Neuronal stem cell (in vitro differentiated cells): ENCODE data around the gene FBLN7.

Experiments used
- DNase-seq: peaks from one replicate; pipeline ENCODE4 v3.0.0-alpha.2; 2013; ENCODE audit warnings: low spot score
- H2AFZ ChIP-seq: one replicate; pipeline ENCODE4 v1.6.1; 2013; ENCODE audit warnings: mild to moderate bottlenecking, low read length, inconsistent platforms
- H2AK5ac ChIP-seq: 2 replicates; pipeline ENCODE4 v1.6.1; 2013; ENCODE audit warnings: low read depth, mild to moderate bottlenecking, inconsistent platforms, low read length, moderate library complexity, mixed read lengths
- H2BK120ac ChIP-seq: 2 replicates; pipeline ENCODE4 v1.6.1; 2013; ENCODE audit warnings: low read depth, mild to moderate bottlenecking, inconsistent platforms, low read length, moderate library complexity, mixed read lengths
- H2BK12ac ChIP-seq: one replicate; pipeline ENCODE4 v1.6.1; 2013; ENCODE audit warnings: low read length, inconsistent platforms
- H2BK15ac ChIP-seq: 2 replicates; pipeline ENCODE4 v1.6.1; 2013; ENCODE audit warnings: mild to moderate bottlenecking, low read length, inconsistent platforms, mixed read lengths
- H2BK5ac ChIP-seq: one replicate; pipeline ENCODE4 v1.6.1; 2013; ENCODE audit warnings: inconsistent platforms, mild to moderate bottlenecking, low read length, moderate library complexity
- H3K14ac ChIP-seq: one replicate; pipeline ENCODE4 v1.6.1; 2013; ENCODE audit warnings: low read length, inconsistent platforms
- H3K18ac ChIP-seq: 2 replicates; pipeline ENCODE4 v1.6.1; 2013; ENCODE audit warnings: low read length, inconsistent platforms
- H3K23ac ChIP-seq: 2 replicates; pipeline ENCODE4 v1.6.1; 2013; ENCODE audit warnings: low read depth, mild to moderate bottlenecking, mixed read lengths, low read length, inconsistent platforms; ENCODE audit not compliant: poor library complexity
- H3K27ac ChIP-seq: replicated peaks from 3 replicates; pipeline ENCODE4 v1.5.1; 2013; ENCODE audit warnings: low read length, inconsistent platforms
- H3K27me3 ChIP-seq, 3 experiments: 2 replicates each; pipeline ENCODE4 v1.6.1; 2013; ENCODE audit warnings: low read length in 3 of 3, mild to moderate bottlenecking in 2 of 3, inconsistent platforms in 1 of 3, low read depth in 1 of 3, mixed read lengths in 1 of 3, moderate library complexity in 1 of 3; ENCODE audit not compliant: control insufficient read depth in 3 of 3, insufficient read depth in 3 of 3
- H3K36me3 ChIP-seq, 2 donors: replicated peaks in 1 of 2; 2 replicates each; pipeline ENCODE4 v1.6.1; 2013; ENCODE audit warnings: low read length in 2 of 2; ENCODE audit not compliant: control insufficient read depth in 2 of 2, insufficient read depth in 2 of 2
- H3K4ac ChIP-seq: 2 replicates; pipeline ENCODE4 v1.6.1; 2013; ENCODE audit warnings: inconsistent platforms, mild to moderate bottlenecking, low read length, moderate library complexity
- H3K4me1 ChIP-seq, 2 donors: 1 replicate in 1 of 2; 2 replicates in 1 of 2; pipeline ENCODE4 v1.6.1; 2013; ENCODE audit warnings: low read length in 2 of 2, low read depth in 1 of 2; ENCODE audit not compliant: control insufficient read depth in 2 of 2, insufficient read depth in 1 of 2
- H3K4me2 ChIP-seq: one replicate; pipeline ENCODE4 v1.6.1; 2013; ENCODE audit warnings: mild to moderate bottlenecking, low read length, inconsistent platforms; ENCODE audit not compliant: insufficient read depth, poor library complexity, severe bottlenecking
- H3K4me3 ChIP-seq, 2 donors: 2 replicates each; pipeline ENCODE4 v1.5.1; 2013; ENCODE audit warnings: low read length in 2 of 2, mild to moderate bottlenecking in 2 of 2, inconsistent platforms in 1 of 2, moderate library complexity in 1 of 2
- H3K79me1 ChIP-seq: one replicate; pipeline ENCODE4 v1.6.1; 2013; ENCODE audit warnings: low read depth, mild to moderate bottlenecking, inconsistent platforms, low read length, moderate library complexity
- H3K9ac ChIP-seq: one replicate; pipeline ENCODE4 v1.6.1; 2013; ENCODE audit warnings: mild to moderate bottlenecking, low read depth, low read length, inconsistent platforms; ENCODE audit not compliant: poor library complexity
- H3K9me3 ChIP-seq, 2 donors: replicated peaks in 1 of 2; 2 replicates each; pipeline versions ENCODE3 to v1.6.1; 2013; ENCODE audit warnings: low read length in 2 of 2, mild to moderate bottlenecking in 2 of 2, inconsistent platforms in 1 of 2, low read depth in 1 of 2, mixed read lengths in 1 of 2, moderate library complexity in 1 of 2; ENCODE audit not compliant: control insufficient read depth in 2 of 2, insufficient read depth in 1 of 2
- H4K8ac ChIP-seq: one replicate; pipeline ENCODE4 v1.6.1; 2013; ENCODE audit warnings: low read depth, mild to moderate bottlenecking, inconsistent platforms, low read length, moderate library complexity
- H4K91ac ChIP-seq: one replicate; pipeline ENCODE4 v1.6.1; 2013; ENCODE audit warnings: low read length, low read depth, mild to moderate bottlenecking, inconsistent platforms; ENCODE audit not compliant: poor library complexity
- WGBS, 2 donors: extraction: QIAGEN DNeasy Blood & Tissue Kit; methylation state at CpG; one replicate each; pipeline ENCODE4 v1.1.7; 2013; ENCODE audit warnings: missing lambda C conversion rate in 2 of 2, mixed read lengths in 1 of 2; ENCODE audit not compliant: insufficient read length in 2 of 2, insufficient replicate concordance in 1 of 2; ENCODE audit errors: extremely low coverage in 2 of 2; 5-methylcytosine and 5-hydroxymethylcytosine counted together

FBLN7 gene

DNA sequence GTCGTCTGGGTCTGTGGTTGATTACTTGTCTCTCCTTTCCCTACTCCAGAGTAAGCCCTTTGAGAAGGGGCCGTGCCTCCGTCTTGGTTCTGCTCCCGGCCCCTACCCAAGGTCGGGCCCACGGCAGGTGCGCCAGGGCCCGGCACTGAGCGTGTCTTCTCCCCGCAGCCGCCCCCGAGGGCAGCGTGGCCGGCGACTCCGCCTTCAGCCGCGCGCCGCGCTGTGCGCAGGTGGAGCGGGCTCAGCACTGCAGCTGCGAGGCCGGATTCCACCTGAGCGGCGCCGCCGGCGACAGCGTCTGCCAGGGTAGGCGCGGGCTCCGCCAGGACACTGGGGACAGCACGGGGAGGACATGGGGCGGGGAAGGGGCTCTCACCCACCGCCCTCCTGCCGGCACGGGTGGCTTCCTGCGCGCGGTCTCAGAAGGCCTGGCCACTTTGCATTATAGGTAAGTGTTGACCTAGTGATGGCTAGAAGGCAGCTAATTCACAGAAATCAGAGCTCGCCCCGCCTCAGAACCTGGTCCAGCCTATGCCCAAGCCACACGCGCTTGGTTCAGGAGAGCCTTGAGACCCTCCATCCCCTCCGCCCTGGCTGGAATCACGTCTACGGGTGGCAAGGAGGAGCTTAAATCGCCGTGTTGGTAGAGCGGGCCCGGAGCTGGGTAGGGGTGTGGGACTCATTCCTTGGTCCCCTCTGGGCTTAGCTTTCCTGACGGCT lies 43.5 kb downstream of the FBLN7 start:
- H3K14ac ChIP-seq, result peak overlapping the region; percentile 61
- no peaks in the 10 kb centered on the region for H3K79me1 ChIP-seq
- no peak overlapping the region for H4K91ac ChIP-seq
- peaks cover 2% of the 10 kb centered on the region in 2 donors for H3K9me3 ChIP-seq
- H4K8ac ChIP-seq, result no peak overlapping the region
- H3K9ac ChIP-seq, result peak overlapping the region; percentile 6
- peak overlapping the region; percentile 16 for H3K18ac ChIP-seq
- H3K4ac ChIP-seq, result no peak overlapping the region
- no peak overlapping the region for H3K27ac ChIP-seq
- H2BK12ac ChIP-seq, result no peak overlapping the region
- H3K36me3 ChIP-seq, result peaks cover 0 to 10% of the 10 kb centered on the region in 2 donors
- H3K23ac ChIP-seq, result peak overlapping the region; percentile 5
- H3K4me1 ChIP-seq, result peaks cover 0 to 7% of the 10 kb centered on the region in 2 donors
- no peaks in the 10 kb centered on the region for H3K27me3 ChIP-seq
- H2BK120ac ChIP-seq, result no peak overlapping the region
- H3K4me2 ChIP-seq, result no peak overlapping the region
- H2BK15ac ChIP-seq, result no peak overlapping the region
- WGBS, 2 donors, result no CpG with 5 or more reads among the region's 54 CpGs
- peak overlapping the region; percentile 20 for H2AK5ac ChIP-seq
- peak overlapping the region; percentile 49 for H2AFZ ChIP-seq
- H3K4me3 ChIP-seq, result no peak overlapping the region
- H2BK5ac ChIP-seq, result no peak overlapping the region
- DNase-seq, result no peak

DNA sequence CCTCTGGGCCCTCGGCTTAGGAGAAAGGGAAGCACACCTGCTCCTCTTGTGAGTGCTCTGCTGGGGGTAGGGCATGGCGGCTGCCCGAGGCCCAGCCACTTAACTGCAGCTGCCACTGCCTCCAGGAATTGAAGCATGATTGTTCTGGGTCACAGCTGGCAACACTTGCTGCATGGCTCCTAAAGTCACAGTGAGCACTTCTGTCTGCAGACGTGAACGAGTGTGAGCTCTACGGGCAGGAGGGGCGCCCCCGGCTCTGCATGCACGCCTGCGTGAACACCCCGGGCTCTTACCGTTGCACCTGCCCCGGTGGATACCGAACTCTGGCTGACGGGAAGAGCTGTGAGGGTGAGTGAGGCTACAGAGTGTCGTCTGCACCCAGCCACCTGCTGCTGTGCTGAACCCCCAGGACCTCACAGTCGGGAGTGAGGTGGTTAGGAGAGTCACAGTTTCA lies 44.4 kb downstream of the FBLN7 start:
- no peak for DNase-seq

DNA sequence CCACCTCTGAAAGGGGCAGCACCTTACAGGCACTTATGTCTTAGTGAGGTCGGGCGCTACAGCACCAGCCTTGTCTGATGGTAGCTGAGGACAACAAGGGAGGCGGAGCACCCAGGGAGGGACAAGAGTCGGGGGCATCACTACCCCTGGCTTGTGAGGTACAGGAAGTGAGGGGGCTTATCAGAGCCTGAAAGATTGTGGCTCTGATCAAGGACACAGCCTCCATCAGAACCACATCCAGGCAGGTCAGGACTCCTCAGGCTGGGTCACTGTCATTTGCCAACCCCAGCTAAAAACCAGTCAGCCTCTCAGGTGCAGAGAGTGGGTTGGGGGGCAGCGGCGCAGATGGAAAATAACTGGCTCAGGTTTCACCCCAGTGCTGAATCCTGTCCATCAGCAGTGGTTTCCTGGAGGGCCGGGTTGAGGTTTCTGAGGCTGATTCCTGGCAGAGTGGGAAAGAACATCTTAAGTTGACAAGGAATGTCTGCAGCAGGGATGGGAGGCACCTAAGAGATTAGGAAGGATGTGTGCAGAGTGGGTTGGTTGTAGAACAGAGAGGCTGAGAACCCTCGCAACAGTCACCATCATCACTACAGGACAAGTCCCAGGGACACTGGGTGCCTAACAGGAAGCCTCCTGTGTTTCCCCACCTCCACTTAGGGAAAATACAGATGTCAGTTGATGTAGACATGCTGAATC lies 45.3 kb downstream of the FBLN7 start:
- peak overlapping the region; percentile 2 for H3K9ac ChIP-seq
- peak overlapping the region; percentile 77 for H2BK5ac ChIP-seq
- no peak overlapping the region for H3K23ac ChIP-seq
- H2AK5ac ChIP-seq, result no peak overlapping the region
- no peak overlapping the region for H3K4ac ChIP-seq
- no peaks in the 10 kb centered on the region for H3K27me3 ChIP-seq
- peak overlapping the region; percentile 86 for H4K91ac ChIP-seq
- no peak overlapping the region for H3K4me2 ChIP-seq
- peaks cover 2 to 3% of the 10 kb centered on the region in 2 donors for H3K9me3 ChIP-seq
- H3K79me1 ChIP-seq, result no peaks in the 10 kb centered on the region
- H3K14ac ChIP-seq, result peak overlapping the region; percentile 17
- no peak for DNase-seq
- no peak overlapping the region for H4K8ac ChIP-seq
- peaks cover 0 to 11% of the 10 kb centered on the region in 2 donors for H3K36me3 ChIP-seq
- no peak overlapping the region for H3K27ac ChIP-seq
- no peak overlapping the region for H2BK12ac ChIP-seq
- H3K4me3 ChIP-seq, result no peak overlapping the region
- no peak overlapping the region for H2BK15ac ChIP-seq
- H3K18ac ChIP-seq, result peak overlapping the region; percentile 71
- peak overlapping the region; percentile 82 for H2BK120ac ChIP-seq
- peaks cover 0 to 7% of the 10 kb centered on the region in 2 donors for H3K4me1 ChIP-seq
- H2AFZ ChIP-seq, result no peak overlapping the region
- WGBS, 2 donors, result no CpG with 5 or more reads among the region's 8 CpGs

More for the DNA sequence above, 44.4 kb downstream of the FBLN7 start:
- Histone ChIP-seq H2BK120ac (no peak overlapping the region), H2BK5ac (no peak overlapping the region), H3K27ac (no peak overlapping the region), H2AFZ (no peak overlapping the region), H3K18ac (no peak overlapping the region), H3K36me3 (peaks cover 0 to 11% of the 10 kb centered on the region in 2 donors), H3K23ac (peak overlapping the region; percentile 70), H3K9me3 (peaks cover 2 to 3% of the 10 kb centered on the region in 2 donors), H2BK12ac (no peak overlapping the region), H3K79me1 (no peaks in the 10 kb centered on the region), H2BK15ac (no peak overlapping the region), H4K8ac (no peak overlapping the region), H3K4me2 (no peak overlapping the region), H3K27me3 (no peaks in the 10 kb centered on the region), H3K4me1 (peaks cover 0 to 7% of the 10 kb centered on the region in 2 donors), H3K14ac (no peak overlapping the region), H3K9ac (peak overlapping the region; percentile 15), H3K4me3 (no peak overlapping the region), H3K4ac (no peak overlapping the region), H2AK5ac (no peak overlapping the region), H4K91ac (no peak overlapping the region)
- WGBS, 2 donors, result no CpG with 5 or more reads among the region's 17 CpGs

DNA sequence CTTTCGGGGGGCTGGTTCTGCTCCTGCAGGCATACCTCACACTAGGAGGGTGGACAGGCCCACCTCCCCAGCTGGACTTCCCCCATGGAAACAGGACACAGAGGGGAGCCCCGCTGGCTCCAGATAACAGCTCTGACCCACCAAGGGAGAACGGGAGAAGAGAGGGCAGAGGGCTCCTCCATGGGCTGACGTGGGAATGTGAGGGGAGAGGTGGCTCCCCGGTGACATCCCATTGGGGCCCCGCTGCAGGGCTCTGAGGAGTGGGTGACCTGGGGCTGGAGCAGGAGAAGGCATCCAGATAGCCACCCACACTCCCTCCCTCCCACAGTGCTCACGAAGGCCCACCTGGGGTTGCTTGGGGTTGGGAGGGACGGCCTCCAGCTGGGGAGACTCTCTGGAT lies 45.9 kb downstream of the FBLN7 start:
- H3K36me3 ChIP-seq, result peaks cover 0 to 11% of the 10 kb centered on the region in 2 donors
- H3K9me3 ChIP-seq, result peaks cover 2 to 3% of the 10 kb centered on the region in 2 donors
- no peak overlapping the region for H2AK5ac ChIP-seq
- DNase-seq, result no peak
- H2BK12ac ChIP-seq, result no peak overlapping the region
- no peaks in the 10 kb centered on the region for H3K27me3 ChIP-seq
- no peak overlapping the region for H3K9ac ChIP-seq
- H2BK15ac ChIP-seq, result no peak overlapping the region
- H3K4me1 ChIP-seq, result peaks cover 0 to 7% of the 10 kb centered on the region in 2 donors
- H2BK5ac ChIP-seq, result peak overlapping the region; percentile 77
- peak overlapping the region; percentile 35 for H3K18ac ChIP-seq
- H3K4me2 ChIP-seq, result no peak overlapping the region
- H2BK120ac ChIP-seq, result no peak overlapping the region
- no peak overlapping the region for H3K4me3 ChIP-seq
- no peaks in the 10 kb centered on the region for H3K79me1 ChIP-seq
- peak overlapping the region; percentile 86 for H4K91ac ChIP-seq
- no CpG with 5 or more reads among the region's 8 CpGs for WGBS, 2 donors
- no peak overlapping the region for H3K23ac ChIP-seq
- no peak overlapping the region for H3K4ac ChIP-seq
- H4K8ac ChIP-seq, result no peak overlapping the region
- no peak overlapping the region for H3K14ac ChIP-seq
- H3K27ac ChIP-seq, result no peak overlapping the region
- no peak overlapping the region for H2AFZ ChIP-seq
